Keratinocyte (primary cell): ENCODE data around the gene ZNF768. TPM values are rescaled to one million over a fixed set of nuclear protein-coding genes. Genes with fewer than 3 reads are reported as not detected.

ENCODE experiments used
- DNase-seq: peaks from one replicate; pipeline ENCODE4 v3.0.0-alpha.2; 2011; ENCODE audit warnings: low read depth, missing footprints, low spot score
- FAIRE-seq: peaks from 2 replicates; lab custom pipeline; 2011; peaks lifted over from hg19 to GRCh38; lab: Jason Lieb, UNC
- H2AFZ ChIP-seq: 2 replicates; pipeline ENCODE4 v1.6.0; 2012; ENCODE audit warnings: low read length, control low read depth, inconsistent platforms; ENCODE audit not compliant: control insufficient read depth
- H3K27ac ChIP-seq: 2 replicates; pipeline ENCODE4 v1.5.1; 2011; ENCODE audit warnings: low read length; ENCODE audit not compliant: control insufficient read depth, insufficient read depth
- H3K27me3 ChIP-seq: 3 replicates; pipeline ENCODE4 v1.6.0; 2011; ENCODE audit warnings: low read length; ENCODE audit not compliant: control insufficient read depth, insufficient read depth; ENCODE audit errors: extremely low read depth
- H3K36me3 ChIP-seq, 2 experiments: 2 replicates in 1 of 2; 3 replicates in 1 of 2; pipeline ENCODE4 v1.5.1; 2011; ENCODE audit warnings: low read length in 2 of 2, mild to moderate bottlenecking in 1 of 2; ENCODE audit not compliant: control insufficient read depth in 2 of 2, insufficient read depth in 2 of 2; ENCODE audit errors: extremely low read depth in 1 of 2
- H3K4me1 ChIP-seq: 3 replicates; pipeline ENCODE4 v1.5.1; 2011; ENCODE audit warnings: low read length; ENCODE audit not compliant: control insufficient read depth, insufficient read depth; ENCODE audit errors: extremely low read depth
- H3K4me2 ChIP-seq: 3 replicates; pipeline ENCODE4 v1.6.0; 2011; ENCODE audit warnings: low read depth, low read length; ENCODE audit not compliant: control insufficient read depth, insufficient read depth; ENCODE audit errors: extremely low read depth
- H3K4me3 ChIP-seq, 3 experiments: fragments of 200-600 bp in 1 of 3; sonication (generic) in 1 of 3; 2 replicates in 2 of 3; 3 replicates in 1 of 3; pipeline ENCODE4 v1.5.1; 2011 to 2016; ENCODE audit warnings: low read length in 3 of 3, mild to moderate bottlenecking in 3 of 3, control low read depth in 2 of 3, inconsistent platforms in 1 of 3, low read depth in 1 of 3, mixed read lengths in 1 of 3, mixed run types in 1 of 3, moderate library complexity in 1 of 3; ENCODE audit not compliant: control insufficient read depth in 2 of 3, insufficient read depth in 2 of 3; ENCODE audit errors: extremely low read depth in 1 of 3
- H3K79me2 ChIP-seq: 2 replicates; pipeline ENCODE4 v1.6.0; 2012; ENCODE audit warnings: low read length; ENCODE audit not compliant: control insufficient read depth, insufficient read depth
- H3K9ac ChIP-seq: 3 replicates; pipeline ENCODE4 v1.6.0; 2011; ENCODE audit warnings: low read length; ENCODE audit not compliant: control insufficient read depth, insufficient read depth; ENCODE audit errors: extremely low read depth
- H3K9me1 ChIP-seq: 3 replicates; pipeline ENCODE4 v1.6.0; 2011; ENCODE audit warnings: low read length; ENCODE audit not compliant: control insufficient read depth, insufficient read depth; ENCODE audit errors: extremely low read depth
- H3K9me3 ChIP-seq: 2 replicates; pipeline ENCODE4 v1.5.1; 2012; ENCODE audit warnings: low read depth, low read length; ENCODE audit not compliant: control insufficient read depth
- H4K20me1 ChIP-seq: 3 replicates; pipeline ENCODE4 v1.6.0; 2011; ENCODE audit warnings: low read length; ENCODE audit not compliant: control insufficient read depth, insufficient read depth; ENCODE audit errors: extremely low read depth
- EZH2 ChIP-seq: IDR thresholded peaks from one replicate; pipeline ENCODE4 v1.6.1; 2012; ENCODE audit warnings: inconsistent platforms, mild to moderate bottlenecking, low read length, moderate library complexity
- dilution Hi-C: fragments of 300-500 bp; cut with MboI; formaldehyde crosslinking; loops from one replicate; pipeline ENCODE4 v1.7.0; 2020; ENCODE audit warnings: low sequenced_read_pairs; ENCODE audit not compliant: extremely low pct_ligation_motif_present
- polyA plus RNA-seq, 5 experiments: library from polyadenylated mRNA; depleted of rRNA in 3 of 5; stranded (reverse) in 3 of 5; stranded (forward) in 1 of 5; unstranded in 1 of 5; fragments of >200 nt; gene quantifications; 1 replicate in 1 of 5; 2 replicates in 3 of 5; 3 replicates in 1 of 5; pipeline versions ENCODE4 v1.2.1 to v1.2.3, GENCODE V29; 2011 to 2012; ENCODE audit warnings: missing spikeins in 2 of 5, low read depth in 1 of 5, low replicate concordance in 1 of 5
- TF ChIP-seq, protein P1 (sequence below), 3 experiments: IDR thresholded peaks in 1 of 3; conservative IDR thresholded peaks in 1 of 3; optimal IDR thresholded peaks in 1 of 3; 2 replicates in 2 of 3; 3 replicates in 1 of 3; pipeline versions ENCODE3 to v1.5.1; 2011; ENCODE audit warnings: low read length in 3 of 3, mild to moderate bottlenecking in 3 of 3, moderate library complexity in 2 of 3, control low read depth in 1 of 3, inconsistent platforms in 1 of 3; ENCODE audit not compliant: insufficient read depth in 2 of 3; ENCODE audit errors: extremely low read depth in 1 of 3

ZNF768 gene
- polyA plus RNA-seq, 1 donor (not counting 4 experiments of a cell fraction or from before 2014, with no cell fraction given): 10.9 TPM

DNA sequence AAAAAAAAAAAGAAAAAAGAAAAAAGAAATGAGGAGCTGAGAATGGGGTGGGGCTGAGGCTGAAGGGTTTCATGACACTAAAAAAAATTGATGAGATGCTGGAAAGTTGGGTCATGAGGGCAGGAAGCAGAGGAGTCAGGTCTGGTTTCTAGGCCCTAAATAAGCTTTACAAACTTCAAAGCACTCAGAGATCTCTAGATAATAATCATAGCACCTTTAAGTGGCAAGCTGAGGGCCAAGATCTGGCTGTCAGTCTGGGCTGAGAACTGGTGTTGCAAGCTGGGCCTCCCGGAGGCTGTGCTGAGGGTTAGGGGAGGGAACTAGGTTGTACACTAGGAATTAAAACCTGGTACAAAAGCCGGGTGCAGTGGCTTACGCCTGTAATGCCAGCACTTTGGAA is 25.4 kb upstream of the ZNF768 start:
- Histone ChIP-seq H3K4me2 (no peak overlapping the region), H3K79me2 (peaks cover 10% of the 10 kb centered on the region), H3K9me3 (no peaks in the 10 kb centered on the region), H3K27ac (no peak overlapping the region), H3K4me1 (peaks cover 5% of the 10 kb centered on the region), H2AFZ (no peak overlapping the region), H3K9me1 (no peaks in the 10 kb centered on the region), H4K20me1 (no peaks in the 10 kb centered on the region), H3K9ac (no peak overlapping the region), H3K27me3 (no peaks in the 10 kb centered on the region), H3K36me3 (peaks cover 0 to 8% of the 10 kb centered on the region in 2 experiments), H3K4me3 (no peak overlapping the region)
- TF ChIP-seq, protein P1, sequence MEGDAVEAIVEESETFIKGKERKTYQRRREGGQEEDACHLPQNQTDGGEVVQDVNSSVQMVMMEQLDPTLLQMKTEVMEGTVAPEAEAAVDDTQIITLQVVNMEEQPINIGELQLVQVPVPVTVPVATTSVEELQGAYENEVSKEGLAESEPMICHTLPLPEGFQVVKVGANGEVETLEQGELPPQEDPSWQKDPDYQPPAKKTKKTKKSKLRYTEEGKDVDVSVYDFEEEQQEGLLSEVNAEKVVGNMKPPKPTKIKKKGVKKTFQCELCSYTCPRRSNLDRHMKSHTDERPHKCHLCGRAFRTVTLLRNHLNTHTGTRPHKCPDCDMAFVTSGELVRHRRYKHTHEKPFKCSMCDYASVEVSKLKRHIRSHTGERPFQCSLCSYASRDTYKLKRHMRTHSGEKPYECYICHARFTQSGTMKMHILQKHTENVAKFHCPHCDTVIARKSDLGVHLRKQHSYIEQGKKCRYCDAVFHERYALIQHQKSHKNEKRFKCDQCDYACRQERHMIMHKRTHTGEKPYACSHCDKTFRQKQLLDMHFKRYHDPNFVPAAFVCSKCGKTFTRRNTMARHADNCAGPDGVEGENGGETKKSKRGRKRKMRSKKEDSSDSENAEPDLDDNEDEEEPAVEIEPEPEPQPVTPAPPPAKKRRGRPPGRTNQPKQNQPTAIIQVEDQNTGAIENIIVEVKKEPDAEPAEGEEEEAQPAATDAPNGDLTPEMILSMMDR (optimal IDR thresholded peaks at IDR 0.05 in 1 of 3, IDR thresholded peaks at IDR 0.05 in 1 of 3, conservative IDR thresholded peaks at IDR 0.05 in 1 of 3; ENCODE audit: extremely low read depth in 1 of 3, insufficient read depth in 2 of 3, low read length in 3 of 3): no peak
- TF ChIP-seq EZH2: no peak
- DNase-seq (no peak), FAIRE-seq (no peak)
- dilution Hi-C loops: no loop called here

DNA sequence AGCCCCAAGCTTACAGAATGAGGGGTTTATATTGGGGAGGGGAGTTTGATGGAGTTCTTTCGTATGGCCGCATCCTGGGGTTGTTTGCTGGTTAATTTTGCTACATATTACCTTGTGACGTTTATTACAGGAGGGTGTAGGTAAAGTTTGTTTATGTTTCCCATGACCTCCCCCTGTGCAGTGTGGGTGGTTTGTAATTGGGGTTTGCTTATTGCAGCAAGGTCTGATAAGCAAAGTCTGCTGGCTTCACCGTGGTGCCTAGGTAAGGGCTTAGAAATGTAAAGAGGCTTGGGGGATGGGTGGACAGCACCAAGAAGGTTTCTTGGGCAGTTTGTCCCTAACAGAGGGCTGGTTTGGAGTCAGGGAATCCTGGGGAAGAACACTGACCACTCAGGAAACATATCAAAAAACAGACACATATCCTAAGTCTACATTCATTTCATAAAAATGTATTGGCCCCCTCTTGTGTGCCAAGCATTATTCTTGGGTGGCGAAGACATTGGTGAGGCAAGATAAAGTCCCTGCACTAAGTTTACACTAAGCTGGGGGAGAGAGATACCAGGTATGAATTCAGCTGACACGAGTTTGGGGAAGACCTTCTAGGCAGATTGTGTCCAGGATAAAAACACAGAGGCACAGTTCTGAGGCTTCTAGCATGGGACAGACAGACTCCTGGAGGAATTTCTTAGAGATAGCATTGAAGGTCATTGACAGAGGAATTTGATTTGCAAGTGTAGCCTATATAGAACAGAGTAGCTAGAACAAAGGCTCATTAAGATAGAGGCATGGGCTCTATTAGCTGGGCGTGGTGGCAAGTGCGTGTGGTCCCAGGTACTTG is 22.3 kb upstream of the ZNF768 start:
- H3K4me2 ChIP-seq: no peak overlapping the region
- dilution Hi-C loops: no loop called here
- no peaks in the 10 kb centered on the region for H3K36me3 ChIP-seq
- no peak overlapping the region for H3K9ac ChIP-seq
- no peak overlapping the region for H2AFZ ChIP-seq
- no peaks in the 10 kb centered on the region for H4K20me1 ChIP-seq
- H3K27me3 ChIP-seq: no peaks in the 10 kb centered on the region
- no peaks in the 10 kb centered on the region for H3K9me1 ChIP-seq
- no peak overlapping the region for H3K4me3 ChIP-seq
- no peaks in the 10 kb centered on the region for H3K9me3 ChIP-seq
- H3K4me1 ChIP-seq: peaks cover 5% of the 10 kb centered on the region
- no peak for TF ChIP-seq EZH2
- TF ChIP-seq, protein P1 (optimal IDR thresholded peaks at IDR 0.05 in 1 of 3, IDR thresholded peaks at IDR 0.05 in 1 of 3, conservative IDR thresholded peaks at IDR 0.05 in 1 of 3; ENCODE audit: extremely low read depth in 1 of 3, insufficient read depth in 2 of 3, low read length in 3 of 3): no peak
- no peak overlapping the region for H3K27ac ChIP-seq
- FAIRE-seq (no peak), DNase-seq (no peak)
- H3K79me2 ChIP-seq: no peaks in the 10 kb centered on the region
